Common myeloid progenitor, CD34-positive (primary cell): ENCODE data around the gene INSL3.

Source experiments
- CTCF ChIA-PET: fragments of 350-600 bp; sonication (Branson Sonifier 250); formaldehyde crosslinking; loops from one replicate; lab custom pipeline; 2021; ENCODE audit warnings: antibody characterized with exemption; lab: Charles Lee
- POLR2A ChIA-PET: fragments of 350-600 bp; sonication (Branson Sonifier 250); formaldehyde crosslinking; loops from one replicate; lab custom pipeline; 2021; ENCODE audit warnings: antibody characterized with exemption; lab: Charles Lee
- DNase-seq, 3 donors: peaks; one replicate each; pipeline versions ENCODE4 v3.0.0 to v3.0.0-alpha.2; 2013
- H3K27ac ChIP-seq, 2 experiments: 1 replicate in 1 of 2; 2 replicates in 1 of 2; pipeline ENCODE4 v1.7.0; 2013; ENCODE audit warnings: inconsistent platforms in 2 of 2, low read length in 2 of 2, mild to moderate bottlenecking in 2 of 2, low read depth in 1 of 2, moderate library complexity in 1 of 2; ENCODE audit not compliant: severe bottlenecking in 2 of 2, insufficient read depth in 1 of 2, poor library complexity in 1 of 2
- H3K27me3 ChIP-seq, 5 experiments: replicated peaks in 2 of 5; 1 replicate in 3 of 5; 2 replicates in 2 of 5; pipeline versions ENCODE4 v1.6.1 to v1.7.0; 2013; ENCODE audit warnings: low read length in 4 of 5, mild to moderate bottlenecking in 2 of 5, moderate library complexity in 2 of 5, inconsistent platforms in 1 of 5; ENCODE audit not compliant: insufficient read depth in 5 of 5, control insufficient read depth in 4 of 5
- H3K36me3 ChIP-seq, 4 experiments: 1 replicate in 2 of 4; 2 replicates in 2 of 4; pipeline versions ENCODE4 v1.6.1 to v1.7.0; 2013; ENCODE audit warnings: low read length in 3 of 4, control low read depth in 1 of 4, mild to moderate bottlenecking in 1 of 4; ENCODE audit not compliant: control insufficient read depth in 4 of 4, insufficient read depth in 4 of 4
- H3K4me1 ChIP-seq, 4 experiments: 1 replicate in 3 of 4; 2 replicates in 1 of 4; pipeline versions ENCODE4 v1.6.1 to v1.7.1; 2013; ENCODE audit warnings: low read length in 3 of 4, mild to moderate bottlenecking in 3 of 4, control low read depth in 1 of 4, inconsistent platforms in 1 of 4, moderate library complexity in 1 of 4; ENCODE audit not compliant: control insufficient read depth in 4 of 4, insufficient read depth in 4 of 4; ENCODE audit errors: control extremely low read depth in 1 of 4
- H3K4me3 ChIP-seq, 7 experiments: 1 replicate in 4 of 7; 2 replicates in 3 of 7; pipeline versions ENCODE4 v1.5.1 to v1.7.0; 2013; ENCODE audit warnings: mild to moderate bottlenecking in 7 of 7, low read length in 6 of 7, moderate library complexity in 6 of 7, inconsistent platforms in 2 of 7, low read depth in 2 of 7, control low read depth in 1 of 7; ENCODE audit not compliant: insufficient read depth in 4 of 7, control insufficient read depth in 1 of 7; ENCODE audit errors: extremely low read depth in 1 of 7
- H3K9me3 ChIP-seq, 5 experiments: 1 replicate in 4 of 5; 2 replicates in 1 of 5; pipeline versions ENCODE4 v1.6.1 to v1.7.1; 2013; ENCODE audit warnings: low read length in 4 of 5, mild to moderate bottlenecking in 2 of 5, inconsistent platforms in 1 of 5, low read depth in 1 of 5, moderate library complexity in 1 of 5; ENCODE audit not compliant: control insufficient read depth in 4 of 5, insufficient read depth in 2 of 5; ENCODE audit errors: control extremely low read depth in 1 of 5
- WGBS: methylation state at CpG from one replicate; pipeline ENCODE4 v1.1.5; 2013; ENCODE audit not compliant: insufficient coverage; 5-methylcytosine and 5-hydroxymethylcytosine counted together

Gene INSL3

DNA sequence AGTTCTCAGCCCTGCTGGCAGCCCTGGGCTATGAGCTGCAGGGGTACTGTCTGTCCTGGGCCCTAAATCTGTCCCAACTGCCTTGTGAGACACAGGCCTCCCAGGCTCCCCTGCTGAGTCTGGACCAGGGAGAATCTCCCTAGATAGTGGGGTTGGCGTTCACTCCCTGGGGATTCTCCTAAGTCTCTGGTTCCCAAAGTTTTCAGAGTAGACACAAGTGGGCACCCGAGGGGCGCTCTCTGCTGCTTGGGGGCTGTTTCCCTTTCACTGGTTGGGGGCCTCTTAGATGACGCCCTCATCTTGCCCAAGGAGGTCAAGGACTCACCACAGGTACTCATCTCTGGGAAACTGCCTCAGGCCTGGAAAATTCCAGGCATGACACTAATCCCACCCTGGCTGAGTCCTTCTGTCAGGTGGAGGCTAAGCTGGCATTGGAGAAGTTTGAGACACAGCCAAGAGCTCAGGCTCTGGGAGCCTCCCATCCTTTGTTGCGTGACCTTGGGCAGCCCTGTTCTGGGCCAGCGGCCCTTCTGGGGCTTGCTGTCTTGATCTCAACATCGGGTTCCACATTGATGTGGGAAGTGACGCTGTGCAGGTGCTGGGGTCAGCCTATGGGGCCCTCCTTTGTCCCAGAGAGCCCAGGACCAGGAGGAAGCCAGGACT lies 42.3 kb upstream of the INSL3 start:
- Histone ChIP-seq H3K9me3 (no peaks in the 10 kb centered on the region), H3K27me3 (no peaks in the 10 kb centered on the region), H3K36me3 (peaks cover 8 to 45% (median 37%) of the 10 kb centered on the region in 4 experiments), H3K4me1 (peaks cover 9 to 23% (median 19%) of the 10 kb centered on the region in 4 experiments), H3K4me3 (no peak overlapping the region), H3K27ac (no peak overlapping the region)
- POLR2A ChIA-PET: no interaction called here
- CTCF ChIA-PET: interaction anchor here (1.1 to 3.9 kb wide), 2 partner anchors 68 to 131 kb away, joined by 4 to 18 read pairs; partner anchors contain the start of gene CCDC124
- no peak for DNase-seq
- WGBS: 100% methylated on average over 5 of the region's 8 CpGs

GRCh38 chr19:17862711-17863519 lies 41.6 kb upstream of the INSL3 start:
- Histone ChIP-seq H3K9me3 (no peaks in the 10 kb centered on the region), H3K27ac (no peak overlapping the region), H3K4me1 (peaks cover 9 to 23% (median 19%) of the 10 kb centered on the region in 4 experiments), H3K36me3 (peaks cover 8 to 45% (median 37%) of the 10 kb centered on the region in 4 experiments), H3K4me3 (no peak overlapping the region), H3K27me3 (no peaks in the 10 kb centered on the region)
- ChIA-PET CTCF (interaction anchor here (1.1 to 4.2 kb wide), 3 partner anchors 9 to 132 kb away, joined by 4 to 29 read pairs (median 18); partner anchors contain the start of genes CCDC124 and SLC5A5), POLR2A (no interaction called here)
- DNase-seq: no peak
- WGBS: 95% methylated on average over 20 of the region's 31 CpGs

DNA sequence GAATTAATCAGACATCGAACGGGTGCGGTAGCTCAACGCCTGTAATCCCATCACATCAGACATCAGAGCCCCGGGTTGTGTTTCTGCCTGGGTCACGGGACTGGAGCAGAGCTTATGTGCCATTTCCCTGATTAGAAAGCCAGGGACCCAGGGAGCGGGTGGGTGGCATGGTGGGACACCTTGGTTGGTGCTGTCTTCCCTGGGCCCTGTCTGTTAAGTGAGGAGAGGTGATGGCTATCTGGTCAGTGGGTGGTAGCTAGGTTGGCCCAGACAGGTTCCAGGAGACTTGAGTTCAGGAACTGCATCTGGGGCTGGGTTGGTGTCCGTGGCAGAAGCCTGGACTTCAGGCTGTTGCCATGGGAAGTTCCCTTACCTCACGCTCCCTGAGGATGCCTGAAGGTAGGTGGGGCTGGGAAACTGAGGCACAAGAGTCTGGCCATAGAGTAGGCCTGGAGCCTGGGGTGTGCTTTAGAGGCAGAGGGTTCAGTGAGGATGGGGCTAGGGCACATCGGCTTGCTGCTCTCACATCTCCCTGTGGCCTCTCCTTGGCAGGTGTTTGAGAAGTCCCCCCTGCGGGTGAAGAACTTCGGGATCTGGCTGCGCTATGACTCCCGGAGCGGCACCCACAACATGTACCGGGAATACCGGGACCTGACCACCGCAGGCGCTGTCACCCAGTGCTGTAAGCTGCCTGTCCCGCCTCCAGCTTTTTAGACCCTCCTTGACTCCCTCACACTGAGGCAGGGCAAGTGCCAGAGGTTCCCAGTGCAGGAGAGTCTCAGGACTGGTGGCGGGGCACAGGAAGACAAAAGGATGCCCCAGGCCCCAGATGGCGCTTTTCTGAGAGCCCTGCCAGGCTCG lies 40.5 kb upstream of the INSL3 start:
- Histone ChIP-seq H3K4me1 (peaks cover 9 to 23% (median 19%) of the 10 kb centered on the region in 4 experiments), H3K9me3 (no peaks in the 10 kb centered on the region), H3K4me3 (peak overlapping the region in 5 of 7 experiments; percentile 48 to 100 (median 96)), H3K27me3 (no peaks in the 10 kb centered on the region), H3K36me3 (peaks cover 8 to 45% (median 37%) of the 10 kb centered on the region in 4 experiments), H3K27ac (peak overlapping the region in 1 of 2 experiments; percentile 93)
- CTCF ChIA-PET: interaction anchor here (0.7 to 4.4 kb wide), 6 partner anchors 10 to 135 kb away, joined by 3 to 63 read pairs (median 8); partner anchors contain the start of genes CCDC124 and SLC5A5
- WGBS: 92% methylated on average over 16 of the region's 23 CpGs
- POLR2A ChIA-PET: interaction anchor here (0.7 kb wide), 1 partner anchor 71 kb away, joined by 5 read pairs; the partner anchor contains the start of gene CCDC124
- peak in 2 of 3 donors; percentile 43 to 46 for DNase-seq

DNA sequence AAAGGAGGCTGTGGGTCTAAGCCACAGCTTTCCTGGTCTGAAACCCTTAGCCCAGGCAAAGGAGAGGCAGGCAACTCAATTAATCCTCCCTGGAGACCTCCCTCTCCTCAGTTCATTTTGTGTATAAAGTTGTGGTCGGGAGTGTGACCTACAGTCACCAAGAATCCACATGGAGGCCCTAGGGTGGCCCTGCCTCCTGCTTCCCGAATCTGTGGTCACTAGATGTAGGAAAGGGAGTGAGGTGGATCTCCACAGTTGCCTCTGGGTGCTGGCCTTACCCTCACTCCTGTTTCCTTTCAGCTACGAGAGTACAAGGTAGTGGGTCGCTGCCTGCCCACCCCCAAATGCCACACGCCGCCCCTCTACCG lies 39.7 kb upstream of the INSL3 start:
- CTCF ChIA-PET: interaction anchor here (0.7 to 4.4 kb wide), 7 partner anchors 10 to 136 kb away, joined by 3 to 63 read pairs (median 10); partner anchors contain the start of genes CCDC124 and SLC5A5
- WGBS: no CpG with 5 or more reads among the region's 7 CpGs
- DNase-seq: no peak

DNA sequence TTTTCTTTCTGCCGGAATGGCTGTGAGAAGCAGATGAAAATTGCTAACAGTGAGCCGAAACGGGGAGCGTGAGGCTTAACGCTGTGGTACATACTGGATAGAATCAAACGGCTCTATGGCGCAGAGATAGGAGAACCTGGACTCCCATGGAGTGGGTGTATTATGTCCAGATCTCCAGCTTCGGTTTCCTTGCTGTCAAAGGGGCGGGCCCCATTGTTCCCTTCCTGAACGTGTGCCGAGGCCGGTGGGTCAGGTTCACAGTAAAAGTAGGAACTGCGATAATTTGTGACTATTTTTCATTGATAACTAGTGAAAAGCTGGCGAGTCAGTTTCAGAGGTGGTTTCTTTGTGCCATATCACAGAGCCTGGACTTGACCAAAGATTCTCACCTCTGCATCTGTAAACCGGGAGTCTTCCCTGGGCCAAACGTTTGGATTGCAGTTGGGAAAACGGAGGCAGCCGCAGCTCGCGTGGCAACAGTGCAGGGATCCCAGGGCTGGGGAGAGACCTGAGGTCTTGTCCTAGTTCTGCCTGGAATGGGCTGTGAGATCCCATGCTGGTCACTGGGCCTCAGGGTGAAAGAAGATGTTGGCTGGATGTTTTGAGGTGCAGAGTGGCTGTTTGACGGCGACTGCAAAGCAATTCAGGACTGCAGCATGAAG lies 39.1 kb upstream of the INSL3 start:
- POLR2A ChIA-PET: interaction anchor here (1.0 to 1.8 kb wide), 5 partner anchors 10 to 72 kb away, joined by 3 to 21 read pairs (median 6); partner anchors contain the start of genes CCDC124, JAK3 and SLC5A5
- H3K27me3 ChIP-seq: no peaks in the 10 kb centered on the region
- no peak for DNase-seq
- H3K36me3 ChIP-seq: peaks cover 8 to 45% (median 34%) of the 10 kb centered on the region in 4 experiments
- CTCF ChIA-PET: interaction anchor here (1.0 to 4.4 kb wide), 14 partner anchors 10 to 455 kb away, joined by 3 to 63 read pairs (median 4); partner anchors contain the start of genes BST2, CCDC124 and SLC5A5
- H3K27ac ChIP-seq: peak overlapping the region; percentile 77 to 93
- peaks cover 9 to 25% (median 20%) of the 10 kb centered on the region in 4 experiments for H3K4me1 ChIP-seq
- peak overlapping the region; percentile 90 to 100 (median 97) for H3K4me3 ChIP-seq
- H3K9me3 ChIP-seq: no peaks in the 10 kb centered on the region
- WGBS: 4% methylated on average over 15 of the region's 22 CpGs

More for the DNA sequence above, 39.7 kb upstream of the INSL3 start:
- H3K9me3 ChIP-seq: no peaks in the 10 kb centered on the region
- H3K36me3 ChIP-seq: peaks cover 8 to 45% (median 36%) of the 10 kb centered on the region in 4 experiments
- peak overlapping the region; percentile 90 to 100 (median 97) for H3K4me3 ChIP-seq
- H3K27me3 ChIP-seq: no peaks in the 10 kb centered on the region
- peaks cover 9 to 23% (median 19%) of the 10 kb centered on the region in 4 experiments for H3K4me1 ChIP-seq
- peak overlapping the region; percentile 77 to 93 for H3K27ac ChIP-seq
- POLR2A ChIA-PET: interaction anchor here (1.0 kb wide), 2 partner anchors 11 to 69 kb away, joined by 3 to 4 read pairs; partner anchors contain the start of gene SLC5A5
